ENCODE results near the gene TCEAL3. TPM values are rescaled to one million over a fixed set of nuclear protein-coding genes. Genes with fewer than 3 reads are reported as not detected.
"Not testable (repeated sequence)": the region's sequence is repeated elsewhere in the genome, so short reads cannot be mapped to it uniquely, and the experiment has no call there.

Gene TCEAL3
- total and polyA plus RNA-seq, 2 of the 8 experiments (the other 6 are each of a cell fraction or from before 2014, with no cell fraction given), result 4.4 to 12.0 TPM

GRCh38 chrX:103638479-103639346, 30.9 kb downstream of the TCEAL3 start:
- H3K9ac ChIP-seq (replicated peaks in 1 of 4; ENCODE audit: extremely low read depth in 1 of 4, low read depth in 3 of 4, low read length in 3 of 4); H3K27me3 ChIP-seq (replicated peaks in 1 of 4; ENCODE audit: control insufficient read depth in 3 of 4, extremely low read depth in 1 of 4, insufficient read depth in 3 of 4, low read length in 3 of 4); H2BK5ac ChIP-seq (ENCODE audit: low read depth, low read length); H3K56ac ChIP-seq (replicated peaks; ENCODE audit: insufficient read length, low read depth, low read length); CTCF ChIA-PET (ENCODE audit: partially characterized antibody); H4K20me1 ChIP-seq (replicated peaks in 1 of 2; ENCODE audit: control insufficient read depth in 1 of 2, insufficient read depth in 2 of 2, low read length in 2 of 2); H2BK12ac ChIP-seq (ENCODE audit: low read depth, low read length); H4K91ac ChIP-seq (replicated peaks; ENCODE audit: insufficient read length, low read length); H3K4ac ChIP-seq (replicated peaks; ENCODE audit: insufficient read length, low read depth, low read length); H3K14ac ChIP-seq (ENCODE audit: insufficient read length); H3K36me3 ChIP-seq (ENCODE audit: control insufficient read depth in 2 of 4, insufficient read depth in 4 of 4, low read length in 3 of 4); H2BK20ac ChIP-seq (ENCODE audit: low read length); H3K23me2 ChIP-seq (ENCODE audit: low read depth, low read length); H2BK15ac ChIP-seq (ENCODE audit: low read length); H3K4me1 ChIP-seq (replicated peaks in 1 of 4; ENCODE audit: control insufficient read depth in 3 of 4, insufficient read depth in 4 of 4, low read length in 3 of 4); H4K5ac ChIP-seq (ENCODE audit: insufficient read length, low read depth, low read length); H3K27ac ChIP-seq (ENCODE audit: low read depth, low read length); H2AFZ ChIP-seq (ENCODE audit: low read length); H3K9me3 ChIP-seq (ENCODE audit: insufficient read depth in 2 of 2, low read depth in 1 of 2, low read length in 1 of 2); H3K23ac ChIP-seq (ENCODE audit: insufficient read length); H3K18ac ChIP-seq (ENCODE audit: extremely low read depth, low read length); H3K79me1 ChIP-seq (ENCODE audit: low read depth, low read length); H3K79me2 ChIP-seq (ENCODE audit: control insufficient read depth in 1 of 2, insufficient read depth in 2 of 2, low read length in 2 of 2); H4K8ac ChIP-seq (ENCODE audit: extremely low read depth, insufficient read depth, low read length); H2BK120ac ChIP-seq (replicated peaks; ENCODE audit: low read depth, low read length); H3K4me3 ChIP-seq (ENCODE audit: extremely low read depth in 1 of 4, insufficient read depth in 2 of 4, low read depth in 3 of 4, low read length in 4 of 4); H3K4me2 ChIP-seq (ENCODE audit: insufficient read depth in 1 of 2, low read depth in 2 of 2, low read length in 2 of 2); H2AK5ac ChIP-seq (ENCODE audit: low read depth, low read length): not testable (repeated sequence)
- FAIRE-seq (peak; percentile 78), DNase-seq (ENCODE audit: low read depth in 1 of 2, low spot score in 2 of 2) (peak in 1 of 2 experiments; percentile 67)
- POLR2A ChIA-PET (ENCODE audit: partially characterized antibody), result interaction anchor here (2.3 kb wide), 1 partner anchor 9 kb away, joined by 7 read pairs; the partner anchor contains the start of gene TCEAL1
- 46% methylated on average over 4 of the region's 6 CpGs; no CpG with 5 or more reads in 1 of the 2 experiments for WGBS, 2 experiments (ENCODE audit: extremely low coverage in 1 of 2, insufficient coverage in 1 of 2, insufficient read length in 1 of 2, insufficient replicate concordance in 2 of 2, low coverage in 1 of 2, low lambda C conversion rate in 2 of 2, missing lambda C conversion rate in 1 of 2)
